LNCaP clone FGC (cell line): ENCODE measurements around the gene PSTK.

Experiments
- DNase-seq: peaks from one replicate; pipeline ENCODE4 v3.0.0-alpha.2; 2011; ENCODE audit warnings: low read depth
- H3K4me3 ChIP-seq: 2 replicates; pipeline ENCODE4 v1.5.1; 2011; ENCODE audit warnings: mild to moderate bottlenecking, low read depth, low read length, control low read depth
- TF ChIP-seq, protein P1 (sequence below): IDR thresholded peaks from 2 replicates; pipeline ENCODE4 v1.5.1; 2012; ENCODE audit warnings: mild to moderate bottlenecking; ENCODE audit not compliant: control insufficient read depth, insufficient read depth; ENCODE audit errors: extremely low read depth

The PSTK gene, protein sequence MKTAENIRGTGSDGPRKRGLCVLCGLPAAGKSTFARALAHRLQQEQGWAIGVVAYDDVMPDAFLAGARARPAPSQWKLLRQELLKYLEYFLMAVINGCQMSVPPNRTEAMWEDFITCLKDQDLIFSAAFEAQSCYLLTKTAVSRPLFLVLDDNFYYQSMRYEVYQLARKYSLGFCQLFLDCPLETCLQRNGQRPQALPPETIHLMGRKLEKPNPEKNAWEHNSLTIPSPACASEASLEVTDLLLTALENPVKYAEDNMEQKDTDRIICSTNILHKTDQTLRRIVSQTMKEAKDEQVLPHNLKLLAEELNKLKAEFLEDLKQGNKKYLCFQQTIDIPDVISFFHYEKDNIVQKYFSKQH

DNA sequence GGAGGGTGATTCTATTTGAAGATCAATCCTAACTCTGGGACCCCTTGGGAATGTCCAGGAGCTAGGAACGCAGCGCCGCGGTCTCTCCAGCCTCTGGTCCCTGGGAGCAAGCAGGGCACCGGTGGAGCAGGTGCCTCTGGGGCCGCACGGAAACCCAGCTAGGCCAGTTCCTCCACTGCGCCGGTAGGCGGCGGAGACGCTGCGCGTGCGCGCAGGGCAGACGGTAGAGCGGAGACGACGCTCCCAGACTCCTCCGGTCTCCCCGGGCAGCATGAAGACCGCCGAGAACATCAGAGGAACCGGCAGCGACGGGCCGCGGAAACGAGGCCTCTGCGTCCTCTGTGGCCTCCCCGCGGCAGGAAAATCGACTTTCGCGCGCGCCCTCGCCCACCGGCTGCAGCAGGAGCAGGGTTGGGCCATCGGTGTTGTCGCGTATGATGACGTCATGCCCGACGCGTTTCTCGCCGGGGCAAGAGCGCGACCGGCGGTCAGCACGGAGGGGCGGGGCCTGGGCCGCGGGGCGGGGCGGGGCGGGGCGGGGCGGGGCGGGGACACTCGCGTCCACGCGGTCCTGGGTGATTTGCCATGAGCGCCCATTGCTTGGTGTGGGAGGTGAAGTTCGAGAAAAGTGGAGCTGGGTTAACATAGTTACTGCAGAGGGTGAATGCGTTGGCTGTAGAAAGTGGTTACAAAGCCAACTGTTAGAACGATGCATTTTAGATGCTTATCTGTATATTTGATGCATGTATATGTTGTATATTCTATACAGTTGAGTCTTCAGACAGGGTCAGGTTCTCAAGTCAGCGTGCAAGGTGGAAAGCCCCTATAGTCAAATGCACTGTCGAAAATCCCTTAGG lies at the start of gene PSTK:
Gene PSTK (plus strand): TSS at position 193 of the 857 bp plus-strand sequence. CDS start 79 bp downstream, at position 272.
- H3K4me3 ChIP-seq, result peak within 1 kb of the TSS; percentile 66
- TF ChIP-seq, protein P1, sequence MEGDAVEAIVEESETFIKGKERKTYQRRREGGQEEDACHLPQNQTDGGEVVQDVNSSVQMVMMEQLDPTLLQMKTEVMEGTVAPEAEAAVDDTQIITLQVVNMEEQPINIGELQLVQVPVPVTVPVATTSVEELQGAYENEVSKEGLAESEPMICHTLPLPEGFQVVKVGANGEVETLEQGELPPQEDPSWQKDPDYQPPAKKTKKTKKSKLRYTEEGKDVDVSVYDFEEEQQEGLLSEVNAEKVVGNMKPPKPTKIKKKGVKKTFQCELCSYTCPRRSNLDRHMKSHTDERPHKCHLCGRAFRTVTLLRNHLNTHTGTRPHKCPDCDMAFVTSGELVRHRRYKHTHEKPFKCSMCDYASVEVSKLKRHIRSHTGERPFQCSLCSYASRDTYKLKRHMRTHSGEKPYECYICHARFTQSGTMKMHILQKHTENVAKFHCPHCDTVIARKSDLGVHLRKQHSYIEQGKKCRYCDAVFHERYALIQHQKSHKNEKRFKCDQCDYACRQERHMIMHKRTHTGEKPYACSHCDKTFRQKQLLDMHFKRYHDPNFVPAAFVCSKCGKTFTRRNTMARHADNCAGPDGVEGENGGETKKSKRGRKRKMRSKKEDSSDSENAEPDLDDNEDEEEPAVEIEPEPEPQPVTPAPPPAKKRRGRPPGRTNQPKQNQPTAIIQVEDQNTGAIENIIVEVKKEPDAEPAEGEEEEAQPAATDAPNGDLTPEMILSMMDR, result peak; percentile 88
- DNase-seq, result peak; percentile 76

DNA sequence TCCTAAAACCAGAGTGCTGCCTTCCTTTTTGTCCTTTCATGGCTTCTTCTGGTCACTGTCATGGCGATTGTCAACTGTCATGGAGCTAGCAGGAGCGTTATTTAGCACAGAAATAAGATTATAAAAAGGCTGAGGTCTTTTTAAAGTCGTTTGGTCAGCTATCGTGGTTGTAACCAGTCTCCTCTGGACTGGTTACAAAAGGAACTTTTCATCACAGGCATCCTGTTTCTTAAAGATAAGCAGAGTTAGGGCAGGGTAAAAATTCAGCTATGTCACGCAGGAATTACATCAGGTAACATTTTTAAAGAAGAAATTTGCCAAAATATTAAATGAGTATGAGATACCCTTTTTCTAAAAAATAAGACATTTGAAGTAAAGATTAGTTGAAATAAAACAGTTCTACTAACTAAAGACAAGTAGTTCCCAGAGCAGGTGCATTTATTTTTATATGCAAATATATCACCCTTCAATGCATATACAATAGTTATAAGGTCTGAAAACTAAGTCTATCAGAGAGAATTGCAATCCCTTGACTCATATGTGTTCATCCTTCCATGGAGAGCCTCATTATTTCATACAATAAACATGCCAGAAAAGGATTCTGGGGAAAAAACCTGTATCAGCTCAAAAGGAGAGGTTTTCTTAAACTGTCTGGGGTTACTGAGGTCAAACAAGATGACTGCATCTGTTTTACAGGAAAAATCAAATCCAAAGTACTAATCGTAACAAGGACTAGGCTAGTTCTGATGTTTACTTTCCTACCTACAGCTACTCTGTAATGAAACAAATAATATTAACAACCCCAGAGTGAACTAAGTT lies 48.9 kb upstream of the PSTK start:
- DNase-seq, result no peak
- no peak overlapping the region for H3K4me3 ChIP-seq
- TF ChIP-seq, protein P1, result no peak

DNA sequence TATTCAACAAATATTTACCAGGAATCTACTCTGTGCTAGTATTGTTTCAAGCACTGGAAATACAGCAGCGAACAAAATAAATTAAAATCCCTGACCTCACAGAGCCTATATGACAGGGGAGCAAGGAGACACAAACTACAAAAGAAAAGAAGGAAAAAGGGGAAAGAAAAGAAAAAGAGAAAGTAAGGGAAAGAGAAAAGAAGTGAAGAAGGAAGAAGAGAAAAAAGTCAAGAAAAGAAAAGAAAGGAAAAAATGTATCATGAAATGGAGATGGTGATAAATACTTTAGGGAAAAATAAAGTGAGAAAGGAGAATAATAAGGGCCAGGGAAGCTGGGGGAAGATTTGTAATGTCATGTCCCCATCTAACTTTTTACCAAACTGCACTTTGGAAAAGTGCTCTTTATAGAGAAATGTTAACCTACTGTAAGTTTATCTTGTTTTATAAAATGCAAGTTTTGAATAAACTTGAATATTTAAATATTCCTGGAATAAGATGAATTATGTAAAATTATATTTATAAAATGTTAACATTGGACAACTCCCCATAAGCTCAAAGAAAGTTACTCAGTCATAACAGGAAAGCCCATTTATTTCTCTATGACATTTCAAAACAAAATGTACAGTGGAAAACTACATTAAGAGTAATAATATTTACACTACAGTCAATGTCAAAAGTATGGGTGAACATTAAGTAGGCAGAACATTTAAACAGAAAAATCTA lies 40.9 kb upstream of the PSTK start:
- H3K4me3 ChIP-seq, result no peak overlapping the region
- DNase-seq, result no peak
- TF ChIP-seq, protein P1, result no peak

GRCh38 chr10:122939856-122940543 lies 40.2 kb upstream of the PSTK start:
- DNase-seq, result no peak

DNA sequence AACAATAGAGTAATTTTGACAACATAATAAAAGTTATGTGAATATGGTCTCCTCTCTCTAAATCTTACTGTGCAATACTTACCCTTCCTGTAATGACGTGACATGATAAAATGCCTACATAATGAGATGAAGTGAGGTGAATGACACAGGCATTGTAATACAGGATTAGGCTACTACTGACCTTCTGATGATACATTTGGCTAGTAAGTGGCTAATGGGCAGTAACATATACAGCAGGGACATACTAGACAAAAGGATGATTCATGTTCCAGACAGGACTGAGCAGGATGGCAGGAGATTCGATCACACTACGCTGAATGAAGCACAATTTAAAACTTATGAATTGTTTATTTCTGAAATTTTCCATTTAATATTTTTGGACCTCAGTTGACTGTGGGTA lies 30.9 kb upstream of the PSTK start:
- TF ChIP-seq, protein P1, result no peak
- DNase-seq, result no peak
- no peak overlapping the region for H3K4me3 ChIP-seq

More at GRCh38 chr10:122939856-122940543, 40.2 kb upstream of the PSTK start:
- H3K4me3 ChIP-seq, result no peak overlapping the region
- TF ChIP-seq, protein P1, result no peak
